H7 (cell line): ENCODE data around the gene PCDHGB4. TPM values are rescaled to one million over a fixed set of nuclear protein-coding genes. Genes with fewer than 3 reads are reported as not detected.
"Not testable (repeated sequence)": the region's sequence is repeated elsewhere in the genome, so short reads cannot be mapped to it uniquely, and the experiment has no call there.

ENCODE experiments used
- DNase-seq: peaks from one replicate; pipeline ENCODE4 v3.0.0; 2012
- H3K27me3 ChIP-seq: 2 replicates; pipeline ENCODE4 v1.6.0; 2011; ENCODE audit warnings: mild to moderate bottlenecking, low read length; ENCODE audit not compliant: control insufficient read depth, insufficient read depth
- H3K36me3 ChIP-seq: replicated peaks from 2 replicates; pipeline ENCODE4 v1.5.1; 2011; ENCODE audit warnings: low read length; ENCODE audit not compliant: control insufficient read depth, insufficient read depth
- H3K4me3 ChIP-seq: 2 replicates; pipeline ENCODE4 v1.5.1; 2011; ENCODE audit warnings: low read depth, mild to moderate bottlenecking, control low read depth, low read length, moderate library complexity; ENCODE audit not compliant: insufficient read depth
- total RNA-seq: library from RNA; depleted of rRNA; stranded (reverse); fragments of >200 nt; shearing (Covaris generic); gene quantifications from 2 replicates; pipeline ENCODE4 v1.2.3, GENCODE V29; 2014; rRNA removed

Gene PCDHGB4
- total RNA-seq: 0.66 and 1.4 TPM in 2 replicates

GRCh38 chr5:141387557-141388311 lies at the start of gene PCDHGB4:
TSS of gene PCDHGB4 (plus strand) at chr5:141387698. CDS start at chr5:141387885, 187 bp downstream.
- peak; percentile 50 for DNase-seq
- H3K4me3 ChIP-seq: peak within 1 kb of the TSS; percentile 41; the same call in 1 of the 2 replicates
- not testable (repeated sequence) for H3K36me3 ChIP-seq, H3K27me3 ChIP-seq

GRCh38 chr5:141338538-141339306 lies 48.8 kb upstream of the PCDHGB4 start, which contains the start of gene PCDHGA2:
TSS of gene PCDHGA2 (plus strand) at chr5:141338760.
- no peaks in the 10 kb centered on the region for H3K27me3 ChIP-seq
- H3K36me3 ChIP-seq: no peaks in the 10 kb centered on the region
- peak; percentile 61 for DNase-seq
- H3K4me3 ChIP-seq: no peak within 1 kb of the TSS

GRCh38 chr5:141340781-141341354 lies 46.6 kb upstream of the PCDHGB4 start:
- H3K4me3 ChIP-seq, H3K36me3 ChIP-seq, H3K27me3 ChIP-seq, DNase-seq: not testable (repeated sequence)

GRCh38 chr5:141342773-141343172 lies 44.7 kb upstream of the PCDHGB4 start:
- Histone ChIP-seq H3K4me3 (no peak overlapping the region), H3K27me3 (no peaks in the 10 kb centered on the region), H3K36me3 (no peaks in the 10 kb centered on the region)
- no peak for DNase-seq

GRCh38 chr5:141343242-141343952 lies 44.1 kb upstream of the PCDHGB4 start, which contains the start of gene PCDHGA3:
TSS of gene PCDHGA3 (plus strand) at chr5:141343829. CDS start at chr5:141344034, 205 bp downstream.
- Histone ChIP-seq H3K4me3 (no peak within 1 kb of the TSS), H3K36me3 (no peaks in the 10 kb centered on the region), H3K27me3 (no peaks in the 10 kb centered on the region)
- DNase-seq: peak; percentile 56

DNA sequence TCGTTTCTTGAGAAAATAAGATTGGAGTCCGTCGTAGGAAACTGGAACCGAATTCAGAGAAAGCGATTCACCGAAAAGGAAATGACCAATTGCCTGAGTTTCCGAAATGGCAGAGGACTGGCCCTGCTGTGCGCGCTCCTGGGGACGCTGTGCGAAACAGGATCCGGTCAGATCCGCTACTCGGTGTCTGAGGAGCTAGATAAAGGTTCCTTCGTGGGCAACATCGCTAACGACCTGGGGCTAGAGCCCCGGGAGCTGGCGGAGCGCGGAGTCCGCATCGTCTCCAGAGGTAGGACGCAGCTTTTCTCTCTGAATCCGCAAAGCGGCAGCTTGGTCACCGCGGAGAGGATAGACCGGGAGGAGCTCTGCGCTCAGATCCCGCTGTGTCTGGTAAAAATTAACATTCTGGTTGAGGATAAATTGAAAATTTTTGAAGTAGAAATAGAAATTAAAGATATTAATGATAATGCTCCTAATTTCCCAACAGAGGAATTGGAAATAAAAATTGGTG lies 43.5 kb upstream of the PCDHGB4 start:
- Histone ChIP-seq H3K27me3 (no peaks in the 10 kb centered on the region), H3K4me3 (no peak overlapping the region), H3K36me3 (no peaks in the 10 kb centered on the region)
- no peak for DNase-seq

DNA sequence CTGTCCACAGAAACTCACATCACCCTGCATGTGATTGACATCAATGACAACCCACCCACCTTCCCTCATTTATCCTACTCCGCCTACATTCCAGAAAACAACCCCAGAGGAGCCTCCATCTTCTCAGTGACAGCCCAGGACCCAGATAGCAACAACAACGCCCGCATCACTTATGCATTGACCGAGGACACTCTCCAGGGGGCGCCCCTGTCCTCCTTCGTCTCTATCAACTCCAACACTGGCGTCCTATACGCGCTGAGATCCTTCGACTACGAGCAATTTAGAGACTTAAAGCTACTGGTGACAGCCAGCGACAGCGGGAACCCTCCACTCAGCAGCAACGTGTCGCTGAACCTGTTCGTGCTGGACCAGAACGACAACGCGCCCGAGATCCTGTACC lies 42.2 kb upstream of the PCDHGB4 start:
- H3K4me3 ChIP-seq: no peak overlapping the region
- no peaks in the 10 kb centered on the region for H3K27me3 ChIP-seq
- DNase-seq: no peak
- H3K36me3 ChIP-seq: no peaks in the 10 kb centered on the region

GRCh38 chr5:141346017-141346416 lies 41.5 kb upstream of the PCDHGB4 start:
- not testable (repeated sequence) for H3K27me3 ChIP-seq, DNase-seq, H3K4me3 ChIP-seq, H3K36me3 ChIP-seq

- H3K27me3 ChIP-seq: no peaks in the 10 kb centered on the region
- DNase-seq: peak; percentile 83
- H3K4me3 ChIP-seq: no peak within 1 kb of the TSS
- no peaks in the 10 kb centered on the region for H3K36me3 ChIP-seq
Measured at GRCh38 chr5:141349917-141350619, 37.4 kb upstream of the PCDHGB4 start, which contains the start of gene PCDHGB1. TSS of gene PCDHGB1 (plus strand) at chr5:141350099. CDS start at chr5:141350261, 162 bp downstream.

DNA sequence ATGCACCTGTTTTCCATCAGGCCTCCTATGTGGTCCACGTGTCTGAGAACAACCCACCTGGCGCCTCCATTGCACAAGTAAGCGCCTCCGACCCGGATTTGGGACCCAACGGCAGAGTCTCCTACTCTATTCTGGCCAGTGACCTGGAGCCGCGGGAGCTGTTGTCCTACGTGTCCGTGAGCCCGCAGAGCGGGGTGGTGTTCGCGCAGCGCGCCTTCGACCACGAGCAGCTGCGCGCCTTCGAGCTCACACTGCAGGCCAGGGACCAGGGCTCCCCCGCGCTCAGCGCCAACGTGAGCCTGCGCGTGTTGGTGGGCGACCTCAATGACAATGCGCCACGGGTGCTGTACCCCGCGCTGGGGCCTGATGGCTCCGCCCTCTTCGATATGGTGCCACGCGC lies 35.9 kb upstream of the PCDHGB4 start:
- H3K27me3 ChIP-seq: no peaks in the 10 kb centered on the region
- no peak for DNase-seq
- no peaks in the 10 kb centered on the region for H3K36me3 ChIP-seq
- no peak overlapping the region for H3K4me3 ChIP-seq

DNA sequence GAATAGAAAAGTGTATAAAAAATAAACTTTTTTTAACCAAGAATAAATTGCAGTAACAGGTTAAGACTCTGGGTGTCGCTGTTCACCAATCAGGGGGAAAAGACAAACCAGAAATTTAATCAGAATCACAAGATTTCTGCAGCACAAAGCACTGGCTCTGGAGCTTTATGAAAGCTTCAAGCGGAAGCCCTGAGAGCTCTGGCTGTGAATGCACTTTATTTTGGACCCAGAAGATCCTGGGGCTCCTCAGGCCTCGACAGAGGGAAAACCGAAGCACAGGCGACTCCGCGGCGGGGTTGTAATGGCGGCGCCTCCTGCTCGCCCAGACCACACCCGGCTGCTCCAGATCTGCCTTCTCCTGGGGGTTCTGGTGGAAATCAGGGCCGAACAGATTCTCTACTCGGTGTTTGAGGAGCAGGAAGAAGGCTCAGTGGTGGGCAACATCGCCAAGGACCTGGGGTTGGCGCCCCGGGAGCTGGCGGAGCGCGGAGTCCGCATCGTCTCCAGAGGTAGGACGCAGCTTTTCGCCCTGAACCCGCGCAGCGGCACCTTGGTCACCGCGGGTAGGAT lies 32.5 kb upstream of the PCDHGB4 start, which contains the start of gene PCDHGA4:
PCDHGA4 (plus strand) TSS at position 122 of the 570 bp plus-strand sequence; CDS start at position 209, 87 bp downstream.
- no peaks in the 10 kb centered on the region for H3K27me3 ChIP-seq
- no peaks in the 10 kb centered on the region for H3K36me3 ChIP-seq
- no peak for DNase-seq
- H3K4me3 ChIP-seq: no peak within 1 kb of the TSS

GRCh38 chr5:141355641-141356040 lies 31.9 kb upstream of the PCDHGB4 start:
- no peak for DNase-seq
- no peak overlapping the region for H3K4me3 ChIP-seq
- no peaks in the 10 kb centered on the region for H3K36me3 ChIP-seq
- no peaks in the 10 kb centered on the region for H3K27me3 ChIP-seq

GRCh38 chr5:141356133-141356532 lies 31.4 kb upstream of the PCDHGB4 start:
- H3K36me3 ChIP-seq: no peaks in the 10 kb centered on the region
- no peak for DNase-seq
- no peak overlapping the region for H3K4me3 ChIP-seq
- H3K27me3 ChIP-seq: no peaks in the 10 kb centered on the region
